C4-2B (cell line): ENCODE data around the gene HPCAL1.
"Not testable (repeated sequence)": the region's sequence is repeated elsewhere in the genome, so short reads cannot be mapped to it uniquely, and the experiment has no call there.

Source experiments
- H3K27ac ChIP-seq: fragments of 450-650 bp; 2 replicates; pipeline ENCODE4 v1.5.1; 2017
- CTCF ChIP-seq: fragments of 450-650 bp; conservative IDR thresholded peaks from 2 replicates; pipeline ENCODE4 v1.5.1; 2017; ENCODE audit warnings: mild to moderate bottlenecking
- ZFX ChIP-seq: fragments of 450-650 bp; IDR thresholded peaks from 2 replicates; pipeline ENCODE4 v1.6.1; 2017

The HPCAL1 gene

GRCh38 chr2:10257036-10257435 lies 45.7 kb upstream of the HPCAL1 start:
- H3K27ac ChIP-seq, result no peak overlapping the region

DNA sequence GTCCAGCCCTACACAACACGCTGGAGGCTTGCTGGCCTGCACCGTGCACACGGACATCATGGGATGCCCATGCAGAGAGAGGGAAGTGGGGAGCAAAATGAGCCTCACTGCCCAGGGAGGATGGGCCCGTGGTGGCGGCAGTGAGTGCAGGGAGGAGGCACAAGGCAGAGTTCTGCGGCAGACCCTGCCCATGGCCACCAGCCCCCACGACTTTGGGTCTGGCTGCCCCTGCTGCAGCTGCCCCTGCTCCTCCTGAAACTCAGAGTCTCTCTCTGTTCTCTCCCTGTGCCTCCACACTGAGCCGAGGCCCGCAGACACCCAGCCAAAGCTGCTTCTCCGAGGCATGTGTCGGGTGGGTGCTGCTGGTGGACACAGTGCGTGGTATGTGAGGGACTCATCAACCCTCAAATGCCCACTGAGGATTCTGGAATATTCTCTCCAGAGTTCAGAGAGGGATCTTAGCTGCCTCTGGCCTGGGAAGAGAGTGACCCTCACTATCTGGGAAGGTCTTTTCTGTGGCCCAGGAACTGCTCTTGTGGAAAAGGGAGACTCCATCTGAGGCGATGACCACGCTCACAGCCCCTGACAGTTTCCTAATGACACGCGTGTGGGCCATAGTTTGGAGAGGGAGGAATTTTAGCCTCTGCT lies 45.1 kb upstream of the HPCAL1 start:
- no peak overlapping the region for H3K27ac ChIP-seq
- TF ChIP-seq ZFX, result no peak
- TF ChIP-seq CTCF, result no peak

More at GRCh38 chr2:10257036-10257435, 45.7 kb upstream of the HPCAL1 start:
- TF ChIP-seq CTCF, result no peak
- no peak for TF ChIP-seq ZFX

DNA sequence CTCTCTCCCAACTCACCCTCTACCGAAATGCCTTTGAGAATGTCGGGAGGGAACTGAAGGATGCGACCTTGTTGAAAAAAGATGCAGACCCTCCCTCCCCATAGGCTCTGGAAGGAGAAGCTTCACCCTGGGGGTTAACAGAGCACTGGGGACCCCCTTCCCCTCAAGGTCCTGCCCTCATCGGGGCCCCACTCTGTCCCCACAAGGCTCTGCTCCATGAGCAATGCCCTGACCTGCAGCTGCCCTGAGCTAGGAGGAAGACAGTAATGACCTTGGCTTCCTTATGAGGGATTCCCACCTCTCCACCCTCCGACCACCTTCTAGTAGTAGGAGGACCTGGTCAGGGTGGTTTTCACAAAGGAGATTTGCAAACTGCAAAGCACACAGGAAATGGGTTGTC lies 44.4 kb upstream of the HPCAL1 start:
- TF ChIP-seq CTCF (no peak), ZFX (no peak)
- H3K27ac ChIP-seq, result no peak overlapping the region

DNA sequence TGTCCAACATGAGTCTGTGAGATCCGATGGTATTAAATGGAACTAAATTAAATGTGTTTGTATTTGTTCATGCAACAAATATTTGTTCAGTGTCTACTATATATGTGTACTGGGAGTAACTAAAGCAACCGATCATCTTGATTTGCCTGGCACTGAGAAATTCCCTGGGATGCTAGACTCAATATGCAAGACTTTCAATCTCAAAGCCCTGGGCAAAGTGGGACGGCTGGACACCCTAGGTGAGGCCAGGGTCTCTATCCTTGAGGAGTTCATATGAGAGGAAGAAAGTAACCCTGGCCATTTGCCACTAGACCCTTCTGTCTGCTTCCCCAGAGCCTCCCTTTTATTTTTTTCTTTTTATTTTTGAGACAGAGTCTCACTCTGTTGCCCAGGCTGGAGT lies 44.0 kb upstream of the HPCAL1 start:
- TF ChIP-seq CTCF (no peak), ZFX (no peak)
- H3K27ac ChIP-seq, result no peak overlapping the region

GRCh38 chr2:10260130-10260529 lies 42.6 kb upstream of the HPCAL1 start:
- H3K27ac ChIP-seq, result no peak overlapping the region
- TF ChIP-seq ZFX (no peak), CTCF (no peak)

DNA sequence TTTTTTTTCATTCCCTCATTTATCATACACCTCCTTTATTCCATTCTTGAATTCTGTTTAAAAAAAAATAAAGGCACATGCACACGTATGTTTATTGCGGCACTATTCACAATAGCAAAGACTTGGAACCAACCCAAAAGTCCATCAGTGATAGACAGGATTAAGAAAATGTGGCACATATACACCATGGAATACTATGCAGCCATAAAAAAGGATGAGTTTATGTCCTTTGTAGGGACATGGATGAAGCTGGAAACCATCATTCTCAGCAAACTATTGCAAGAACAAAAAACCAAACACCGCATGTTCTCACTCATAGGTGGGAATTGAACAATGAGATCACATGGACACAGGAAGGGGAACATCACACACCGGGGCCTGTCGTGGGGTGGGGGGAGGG lies 39.2 kb upstream of the HPCAL1 start:
- not testable (repeated sequence) for H3K27ac ChIP-seq

- TF ChIP-seq ZFX (no peak), CTCF (no peak)
- H3K27ac ChIP-seq, result no peak overlapping the region
Observed at GRCh38 chr2:10264506-10265328, 38.0 kb upstream of the HPCAL1 start.
